Stimulated activated CD4-positive, alpha-beta T cell treated with anti-CD3 and anti-CD28 coated beads, Interleukin-15, amount 100 ng/mL, for 1 hour (primary cell): Measurements from ENCODE around the gene NEU3.

Source experiments
- DNase-seq, 2 donors: peaks; one replicate each; pipeline ENCODE4 v3.0.0-alpha.2; 2020; ENCODE audit warnings: low read depth in 1 of 2, low spot score in 1 of 2

Gene NEU3

GRCh38 chr11:75059299-75059698 lies 70.6 kb downstream of the NEU3 start:
- no peak for DNase-seq

GRCh38 chr11:75063741-75064314 lies 75.1 kb downstream of the NEU3 start:
- no peak for DNase-seq

GRCh38 chr11:75066061-75066460 lies 77.3 kb downstream of the NEU3 start:
- no peak for DNase-seq
